Mammary epithelial cell (primary cell): ENCODE results near the gene ADAM19.

ENCODE experiments used
- EZH2 ChIP-seq: IDR thresholded peaks from 2 replicates; pipeline ENCODE4 v1.6.1; 2012; ENCODE audit warnings: low read length, inconsistent platforms, borderline replicate concordance
- TF ChIP-seq, protein P1 (sequence below), 2 donors: IDR thresholded peaks in 1 of 2; conservative IDR thresholded peaks in 1 of 2; 2 replicates each; pipeline ENCODE4 v1.5.1; 2011 to 2012; ENCODE audit warnings: inconsistent platforms in 2 of 2, low read length in 2 of 2, mild to moderate bottlenecking in 2 of 2, control low read depth in 1 of 2, low read depth in 1 of 2; ENCODE audit not compliant: insufficient read depth in 1 of 2; ENCODE audit errors: extremely low read depth in 1 of 2

- TF ChIP-seq, protein P1, sequence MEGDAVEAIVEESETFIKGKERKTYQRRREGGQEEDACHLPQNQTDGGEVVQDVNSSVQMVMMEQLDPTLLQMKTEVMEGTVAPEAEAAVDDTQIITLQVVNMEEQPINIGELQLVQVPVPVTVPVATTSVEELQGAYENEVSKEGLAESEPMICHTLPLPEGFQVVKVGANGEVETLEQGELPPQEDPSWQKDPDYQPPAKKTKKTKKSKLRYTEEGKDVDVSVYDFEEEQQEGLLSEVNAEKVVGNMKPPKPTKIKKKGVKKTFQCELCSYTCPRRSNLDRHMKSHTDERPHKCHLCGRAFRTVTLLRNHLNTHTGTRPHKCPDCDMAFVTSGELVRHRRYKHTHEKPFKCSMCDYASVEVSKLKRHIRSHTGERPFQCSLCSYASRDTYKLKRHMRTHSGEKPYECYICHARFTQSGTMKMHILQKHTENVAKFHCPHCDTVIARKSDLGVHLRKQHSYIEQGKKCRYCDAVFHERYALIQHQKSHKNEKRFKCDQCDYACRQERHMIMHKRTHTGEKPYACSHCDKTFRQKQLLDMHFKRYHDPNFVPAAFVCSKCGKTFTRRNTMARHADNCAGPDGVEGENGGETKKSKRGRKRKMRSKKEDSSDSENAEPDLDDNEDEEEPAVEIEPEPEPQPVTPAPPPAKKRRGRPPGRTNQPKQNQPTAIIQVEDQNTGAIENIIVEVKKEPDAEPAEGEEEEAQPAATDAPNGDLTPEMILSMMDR (conservative IDR thresholded peaks at IDR 0.05 in 1 of 2, IDR thresholded peaks at IDR 0.05 in 1 of 2; ENCODE audit: extremely low read depth in 1 of 2, insufficient read depth in 1 of 2, low read depth in 1 of 2, low read length in 2 of 2) = no peak
- TF ChIP-seq EZH2 = no peak
These were observed 19.3 kb upstream of the ADAM19 start for GRCh38 chr5:157594675-157595459.
